ENCODE data around the gene AFAP1L2. TPM values are rescaled to one million over a fixed set of nuclear protein-coding genes. Genes with fewer than 3 reads are reported as not detected.
A peak's percentile ranks its signal among the peaks of the same experiment; 100 is the strongest.

Gene AFAP1L2
- total and polyA plus RNA-seq, 2 experiments from 2014 or later, result 0.75 to 3.8 TPM

DNA sequence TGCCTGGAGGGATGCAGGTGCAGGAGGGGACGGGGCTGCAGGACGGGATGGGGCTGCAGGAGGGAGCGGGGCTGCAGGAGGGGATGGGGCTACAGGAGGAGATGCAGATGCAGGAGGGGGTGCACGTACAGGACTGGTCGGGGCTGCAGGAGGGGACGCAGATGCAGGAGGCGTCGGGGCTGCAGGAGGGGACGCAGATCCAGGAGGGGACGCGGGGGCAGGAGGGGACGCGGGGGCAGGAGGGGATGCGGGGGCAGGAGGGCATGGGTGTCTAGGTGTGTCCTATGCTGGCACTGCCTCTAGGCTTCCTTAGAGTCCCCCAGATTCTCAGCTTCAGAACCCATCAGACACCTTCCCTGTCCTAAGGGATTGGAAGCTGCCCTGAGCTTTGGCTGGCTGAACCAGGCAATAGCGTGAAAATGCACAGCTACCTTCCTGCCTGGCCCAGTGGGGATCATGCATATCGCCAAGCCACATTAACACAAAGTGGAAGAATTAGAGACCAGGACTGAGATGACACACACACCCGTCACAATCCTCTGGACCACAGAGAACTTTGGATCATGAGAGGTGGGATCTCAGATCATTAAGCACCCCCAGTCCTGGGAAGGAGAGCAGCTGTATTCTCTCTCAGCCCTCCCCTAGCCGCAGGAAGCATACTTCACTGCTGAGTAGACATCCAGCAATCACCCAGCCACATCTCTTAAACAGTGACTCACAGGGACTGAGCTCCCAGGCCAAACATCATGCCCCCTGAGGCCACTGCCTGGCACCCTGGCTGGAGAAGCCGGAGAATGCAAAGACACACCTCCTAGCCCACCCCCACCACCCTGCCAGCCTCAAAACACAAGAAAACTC lies 98.0 kb downstream of the AFAP1L2 start:
- Histone ChIP-seq H3K4me1 (ENCODE audit: low read depth) (peaks cover 3% of the 10 kb centered on the region), H3K4me3 (no peak overlapping the region), H3K27me3 (peaks cover 7% of the 10 kb centered on the region), H3K9me3 (ENCODE audit: low read depth) (no peaks in the 10 kb centered on the region), H3K27ac (no peak overlapping the region), H3K36me3 (no peaks in the 10 kb centered on the region)
- TF ChIP-seq CTCF (IDR thresholded peaks at IDR 0.05; ENCODE audit: low read depth, low read length), result no peak
- peak in 1 of 2 donors; percentile 74 for DNase-seq (ENCODE audit: low read depth in 1 of 2, low spot score in 1 of 2)

DNA sequence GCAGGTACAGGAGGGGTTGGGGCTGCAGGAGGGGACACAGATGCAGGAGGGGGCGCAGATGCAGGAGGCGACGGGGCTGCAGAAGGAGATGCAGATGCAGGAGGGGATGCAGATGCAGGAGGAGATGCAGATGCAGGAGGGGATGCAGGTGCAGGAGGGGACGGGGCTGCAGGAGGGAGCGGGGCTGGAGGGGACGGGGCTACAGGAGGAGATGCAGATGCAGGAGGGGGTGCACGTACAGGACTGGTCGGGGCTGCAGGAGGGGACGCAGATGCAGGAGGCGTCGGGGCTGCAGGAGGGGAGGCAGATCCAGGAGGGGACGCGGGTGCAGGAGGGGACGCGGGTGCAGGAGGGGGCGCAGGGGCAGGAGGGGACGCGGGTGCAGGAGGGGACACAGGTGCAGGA lies 98.8 kb downstream of the AFAP1L2 start:
- Histone ChIP-seq H3K4me1 (ENCODE audit: low read depth) (peaks cover 3% of the 10 kb centered on the region), H3K27ac (no peak overlapping the region), H3K36me3 (no peaks in the 10 kb centered on the region), H3K9me3 (ENCODE audit: low read depth) (no peaks in the 10 kb centered on the region), H3K4me3 (no peak overlapping the region), H3K27me3 (peaks cover 7% of the 10 kb centered on the region)
- no peak for TF ChIP-seq CTCF (IDR thresholded peaks at IDR 0.05; ENCODE audit: low read depth, low read length)
- DNase-seq (ENCODE audit: low read depth in 1 of 2, low spot score in 1 of 2), result no peak

DNA sequence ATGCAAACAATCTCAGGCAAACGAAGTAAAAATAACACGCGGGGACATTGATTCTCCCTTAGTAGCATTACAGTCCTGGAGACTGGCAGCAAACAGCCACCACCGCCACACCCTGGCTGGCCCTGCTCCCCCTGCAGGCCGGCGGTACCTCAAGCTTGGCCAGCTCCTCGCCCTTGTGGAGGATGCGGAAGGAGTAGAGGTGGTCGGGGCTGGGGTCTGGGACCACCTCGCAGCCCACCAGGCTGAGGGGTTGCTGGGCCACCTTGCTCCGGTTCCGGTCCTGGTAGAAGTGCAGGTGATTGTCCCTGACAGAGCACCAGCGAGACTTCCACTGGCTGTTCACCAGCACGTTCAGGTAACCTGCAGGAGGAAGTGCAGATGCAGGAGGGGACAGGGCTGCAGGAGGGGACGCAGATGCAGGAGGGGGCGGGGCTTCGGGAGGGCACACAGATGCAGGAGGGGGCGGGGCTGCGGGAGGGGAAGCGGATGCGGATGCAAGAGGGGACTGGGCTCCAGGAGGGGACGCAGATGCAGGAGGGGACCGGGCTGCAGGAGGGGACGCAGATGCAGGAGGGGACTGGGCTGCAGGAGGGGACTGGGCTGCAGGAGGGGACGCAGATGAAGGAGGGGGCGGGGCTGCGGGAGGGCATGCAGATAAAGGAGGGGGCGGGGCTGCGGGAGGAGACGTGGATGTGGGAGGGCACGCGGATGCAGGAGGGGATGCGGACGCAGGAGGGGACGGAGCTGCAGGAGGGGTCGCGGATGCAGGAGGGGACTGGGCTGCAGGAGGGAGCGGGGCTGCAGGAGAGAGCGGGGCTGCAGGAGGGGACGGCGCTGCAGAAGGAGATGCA lies 99.5 kb downstream of the AFAP1L2 start:
- TF ChIP-seq CTCF (IDR thresholded peaks at IDR 0.05; ENCODE audit: low read depth, low read length), result peak; percentile 64
- no peak overlapping the region for H3K27ac ChIP-seq
- peaks cover 7% of the 10 kb centered on the region for H3K27me3 ChIP-seq
- peak in 1 of 2 donors; percentile 58 for DNase-seq (ENCODE audit: low read depth in 1 of 2, low spot score in 1 of 2)
- no peaks in the 10 kb centered on the region for H3K36me3 ChIP-seq
- H3K4me1 ChIP-seq (ENCODE audit: low read depth), result peaks cover 3% of the 10 kb centered on the region
- no peaks in the 10 kb centered on the region for H3K9me3 ChIP-seq (ENCODE audit: low read depth)
- H3K4me3 ChIP-seq, result peak overlapping the region; percentile 26

DNA sequence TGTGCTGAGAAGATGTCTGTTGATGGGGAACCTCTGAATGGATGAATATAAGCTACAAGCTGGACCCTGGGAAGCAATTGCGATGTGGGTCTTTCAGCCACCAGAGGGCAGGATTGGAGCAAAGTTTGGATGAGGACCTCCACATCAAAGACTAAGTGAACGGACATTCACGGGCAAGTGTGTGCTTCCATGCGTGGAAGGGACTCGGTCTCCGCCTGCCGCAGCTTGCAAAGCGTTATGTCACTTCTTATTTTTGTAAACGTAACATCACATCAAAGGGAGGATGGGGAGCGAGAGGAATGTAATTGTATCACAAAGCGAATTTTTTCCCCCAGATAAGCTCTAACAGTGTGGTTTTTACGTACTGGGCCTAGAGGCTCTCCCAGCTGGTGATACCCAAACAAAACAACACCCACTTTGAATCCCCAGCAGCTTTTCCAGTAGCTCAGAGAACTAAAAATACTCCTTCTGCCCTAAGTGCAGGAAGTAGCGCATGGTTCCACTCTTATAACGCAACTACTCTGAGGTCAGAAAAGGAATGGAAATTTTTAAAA lies 100.2 kb downstream of the AFAP1L2 start:
- H3K27me3 ChIP-seq, result peaks cover 7% of the 10 kb centered on the region
- H3K9me3 ChIP-seq (ENCODE audit: low read depth), result no peaks in the 10 kb centered on the region
- peak; percentile 82 for TF ChIP-seq CTCF (IDR thresholded peaks at IDR 0.05; ENCODE audit: low read depth, low read length)
- peak; percentile 87 to 89 for DNase-seq (ENCODE audit: low read depth in 1 of 2, low spot score in 1 of 2)
- H3K4me3 ChIP-seq, result peak overlapping the region; percentile 26
- no peaks in the 10 kb centered on the region for H3K36me3 ChIP-seq
- peaks cover 3% of the 10 kb centered on the region for H3K4me1 ChIP-seq (ENCODE audit: low read depth)
- no peak overlapping the region for H3K27ac ChIP-seq

- peaks cover 3% of the 10 kb centered on the region for H3K4me1 ChIP-seq (ENCODE audit: low read depth)
- no peak for TF ChIP-seq CTCF (IDR thresholded peaks at IDR 0.05; ENCODE audit: low read depth, low read length)
- H3K27me3 ChIP-seq, result peaks cover 7% of the 10 kb centered on the region
- H3K27ac ChIP-seq, result no peak overlapping the region
- no peak for DNase-seq (ENCODE audit: low read depth in 1 of 2, low spot score in 1 of 2)
- no peak overlapping the region for H3K4me3 ChIP-seq
- H3K36me3 ChIP-seq, result no peaks in the 10 kb centered on the region
- no peaks in the 10 kb centered on the region for H3K9me3 ChIP-seq (ENCODE audit: low read depth)
Observed at GRCh38 chr10:114303556-114303955, 100.7 kb downstream of the AFAP1L2 start.

All from cardiac muscle cell (in vitro differentiated cells and primary cell).